ENCODE measurements around the gene ARPP21. TPM values are rescaled to one million over a fixed set of nuclear protein-coding genes. Genes with fewer than 3 reads are reported as not detected.
A peak's percentile ranks its signal among the peaks of the same experiment; 100 is the strongest.

ARPP21 gene
- total RNA-seq, 2 experiments from 2014 or later = 1.0 to 1.1 TPM

DNA sequence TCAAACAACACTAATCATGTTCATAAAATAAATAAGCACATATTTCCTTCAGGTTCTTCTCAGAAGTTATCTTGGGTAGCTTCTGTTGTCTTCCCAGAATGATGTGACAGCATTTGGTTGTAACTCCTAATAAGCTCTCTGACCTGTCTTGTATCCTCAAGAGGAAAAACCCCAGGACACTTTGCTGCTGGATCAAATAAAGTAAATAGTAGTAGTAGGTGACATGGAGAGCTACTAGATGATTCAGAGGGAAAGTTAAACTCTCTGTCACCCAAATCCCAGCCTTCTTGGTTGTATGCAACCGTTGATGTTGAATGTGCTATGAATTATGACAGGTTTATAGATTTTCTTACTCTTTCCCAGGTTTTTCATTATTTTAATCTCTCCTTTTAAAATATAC is 143.0 kb downstream of the ARPP21 start:
- Histone ChIP-seq H2AFZ (ENCODE audit: low read length) (no peak overlapping the region), H3K4me2 (ENCODE audit: low read length) (no peak overlapping the region), H3K4me3 (ENCODE audit: low read depth, low read length, poor library complexity, severe bottlenecking) (no peak overlapping the region), H3K9me2 (ENCODE audit: insufficient read depth, low read length) (no peaks in the 10 kb centered on the region), H3K79me2 (ENCODE audit: insufficient read depth, low read depth, low read length) (no peaks in the 10 kb centered on the region), H3K4me1 (ENCODE audit: insufficient read depth, low read length, poor library complexity, severe bottlenecking) (peaks cover 12% of the 10 kb centered on the region), H3K27ac (ENCODE audit: low read depth, low read length, poor library complexity, severe bottlenecking) (no peak overlapping the region), H4K20me1 (ENCODE audit: insufficient read depth, low read length) (no peaks in the 10 kb centered on the region), H3K36me3 (ENCODE audit: insufficient read depth, low read length) (no peaks in the 10 kb centered on the region), H3K9me3 (ENCODE audit: low read length) (no peaks in the 10 kb centered on the region)
- no peak for DNase-seq (ENCODE audit: low spot score)
- no peak for TF ChIP-seq EZH2phosphoT487 (IDR thresholded peaks at IDR 0.05; ENCODE audit: borderline replicate concordance, low read depth, low read length)
- TF ChIP-seq, protein P1, sequence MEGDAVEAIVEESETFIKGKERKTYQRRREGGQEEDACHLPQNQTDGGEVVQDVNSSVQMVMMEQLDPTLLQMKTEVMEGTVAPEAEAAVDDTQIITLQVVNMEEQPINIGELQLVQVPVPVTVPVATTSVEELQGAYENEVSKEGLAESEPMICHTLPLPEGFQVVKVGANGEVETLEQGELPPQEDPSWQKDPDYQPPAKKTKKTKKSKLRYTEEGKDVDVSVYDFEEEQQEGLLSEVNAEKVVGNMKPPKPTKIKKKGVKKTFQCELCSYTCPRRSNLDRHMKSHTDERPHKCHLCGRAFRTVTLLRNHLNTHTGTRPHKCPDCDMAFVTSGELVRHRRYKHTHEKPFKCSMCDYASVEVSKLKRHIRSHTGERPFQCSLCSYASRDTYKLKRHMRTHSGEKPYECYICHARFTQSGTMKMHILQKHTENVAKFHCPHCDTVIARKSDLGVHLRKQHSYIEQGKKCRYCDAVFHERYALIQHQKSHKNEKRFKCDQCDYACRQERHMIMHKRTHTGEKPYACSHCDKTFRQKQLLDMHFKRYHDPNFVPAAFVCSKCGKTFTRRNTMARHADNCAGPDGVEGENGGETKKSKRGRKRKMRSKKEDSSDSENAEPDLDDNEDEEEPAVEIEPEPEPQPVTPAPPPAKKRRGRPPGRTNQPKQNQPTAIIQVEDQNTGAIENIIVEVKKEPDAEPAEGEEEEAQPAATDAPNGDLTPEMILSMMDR (conservative IDR thresholded peaks at IDR 0.05; ENCODE audit: low read length) = no peak
- no TSS peak for BruUV-seq (replicated peaks)
- POLR2A ChIA-PET = interaction anchor here (1.6 kb wide), 1 partner anchor 10 kb away, joined by 6 read pairs; no protein-coding TSS in a partner anchor
- intact Hi-C loops (cut with micrococcal nuclease; ENCODE audit: unreplicated experiment) = no loop called here
- CTCF ChIA-PET (ENCODE audit: unreplicated experiment) = no interaction called here

DNA sequence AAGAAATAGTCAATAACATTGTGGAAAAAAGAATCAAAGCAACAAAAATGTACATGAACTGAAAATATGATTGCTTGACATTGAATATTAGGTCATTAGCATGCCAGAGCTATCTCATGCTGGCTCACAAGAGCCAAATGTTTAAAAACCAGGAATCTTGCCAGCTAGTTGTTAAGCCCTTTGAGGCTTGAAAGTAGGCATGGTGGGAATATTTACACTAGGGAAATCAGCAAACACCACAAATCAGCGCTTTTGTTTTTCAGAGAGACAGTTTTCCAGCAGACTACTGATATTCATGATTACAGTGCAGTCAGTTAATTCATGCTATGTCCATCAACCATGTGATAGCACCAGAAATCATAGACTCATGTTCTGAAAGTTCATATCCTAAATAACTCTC is 144.8 kb downstream of the ARPP21 start:
- intact Hi-C loops (cut with micrococcal nuclease; ENCODE audit: unreplicated experiment) = no loop called here
- no peaks in the 10 kb centered on the region for H3K79me2 ChIP-seq (ENCODE audit: insufficient read depth, low read depth, low read length)
- TF ChIP-seq, protein P1 (conservative IDR thresholded peaks at IDR 0.05; ENCODE audit: low read length) = no peak
- TF ChIP-seq EZH2phosphoT487 (IDR thresholded peaks at IDR 0.05; ENCODE audit: borderline replicate concordance, low read depth, low read length) = no peak
- H3K27ac ChIP-seq (ENCODE audit: low read depth, low read length, poor library complexity, severe bottlenecking) = no peak overlapping the region
- no peak overlapping the region for H2AFZ ChIP-seq (ENCODE audit: low read length)
- no peaks in the 10 kb centered on the region for H3K36me3 ChIP-seq (ENCODE audit: insufficient read depth, low read length)
- peaks cover 18% of the 10 kb centered on the region for H3K4me1 ChIP-seq (ENCODE audit: insufficient read depth, low read length, poor library complexity, severe bottlenecking)
- no peaks in the 10 kb centered on the region for H3K9me3 ChIP-seq (ENCODE audit: low read length)
- no peaks in the 10 kb centered on the region for H3K9me2 ChIP-seq (ENCODE audit: insufficient read depth, low read length)
- ChIA-PET CTCF (ENCODE audit: unreplicated experiment) (no interaction called here), POLR2A (interaction anchor here (0.5 to 1.8 kb wide), 4 partner anchors 11 to 118 kb away, joined by 3 to 4 read pairs (median 4); no protein-coding TSS in a partner anchor)
- DNase-seq (ENCODE audit: low spot score) = no peak
- BruUV-seq (replicated peaks) = no TSS peak
- H3K4me3 ChIP-seq (ENCODE audit: low read depth, low read length, poor library complexity, severe bottlenecking) = no peak overlapping the region
- no peak overlapping the region for H3K4me2 ChIP-seq (ENCODE audit: low read length)
- H4K20me1 ChIP-seq (ENCODE audit: insufficient read depth, low read length) = no peaks in the 10 kb centered on the region

DNA sequence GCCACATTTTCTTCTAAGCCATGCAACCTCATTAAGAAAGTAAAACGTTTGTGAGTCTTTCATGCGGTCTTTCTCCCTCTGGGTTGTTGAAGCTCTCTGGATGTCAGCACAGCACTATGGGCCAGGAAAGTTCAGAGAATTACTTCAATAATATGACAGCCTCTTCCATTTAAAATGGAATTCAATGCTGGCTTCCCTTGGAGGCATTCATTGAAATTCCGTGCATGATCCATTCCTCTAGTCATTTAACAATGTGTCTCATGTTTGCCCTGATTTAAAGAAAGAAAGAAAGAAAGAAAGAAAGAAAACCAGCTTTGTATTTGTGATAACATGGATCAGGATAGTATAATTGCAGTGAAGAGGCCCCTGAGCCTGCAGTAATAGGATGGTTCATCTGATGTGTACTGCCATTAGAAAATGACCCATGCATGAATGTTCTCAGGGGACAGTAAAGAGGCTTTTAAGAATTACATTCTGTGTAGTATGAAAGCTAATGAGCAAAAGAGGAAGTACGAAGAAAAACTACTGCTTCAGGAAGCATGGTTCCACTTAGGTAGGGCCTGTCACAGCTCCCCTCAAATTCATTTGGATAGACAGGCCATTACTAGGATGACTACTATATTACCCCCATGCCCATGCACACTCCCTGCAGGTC is 146.0 kb downstream of the ARPP21 start:
- peak; percentile 68 for DNase-seq (ENCODE audit: low spot score)
- ChIA-PET CTCF (ENCODE audit: unreplicated experiment) (no interaction called here), POLR2A (interaction anchor here (0.6 to 1.8 kb wide), 4 partner anchors 18 to 1261 kb away, joined by 3 to 9 read pairs (median 4); no protein-coding TSS in a partner anchor)
- Histone ChIP-seq H3K4me3 (ENCODE audit: low read depth, low read length, poor library complexity, severe bottlenecking) (no peak overlapping the region), H3K27ac (ENCODE audit: low read depth, low read length, poor library complexity, severe bottlenecking) (no peak overlapping the region), H2AFZ (ENCODE audit: low read length) (peak overlapping the region; percentile 59), H3K36me3 (ENCODE audit: insufficient read depth, low read length) (no peaks in the 10 kb centered on the region), H4K20me1 (ENCODE audit: insufficient read depth, low read length) (no peaks in the 10 kb centered on the region), H3K9me3 (ENCODE audit: low read length) (no peaks in the 10 kb centered on the region), H3K79me2 (ENCODE audit: insufficient read depth, low read depth, low read length) (no peaks in the 10 kb centered on the region), H3K4me1 (ENCODE audit: insufficient read depth, low read length, poor library complexity, severe bottlenecking) (peaks cover 20% of the 10 kb centered on the region), H3K9me2 (ENCODE audit: insufficient read depth, low read length) (no peaks in the 10 kb centered on the region), H3K4me2 (ENCODE audit: low read length) (peak overlapping the region; percentile 18)
- no TSS peak for BruUV-seq (replicated peaks)
- intact Hi-C loops (cut with micrococcal nuclease; ENCODE audit: unreplicated experiment) = no loop called here
- TF ChIP-seq, protein P1 (conservative IDR thresholded peaks at IDR 0.05; ENCODE audit: low read length) = no peak
- TF ChIP-seq EZH2phosphoT487 (IDR thresholded peaks at IDR 0.05; ENCODE audit: borderline replicate concordance, low read depth, low read length) = no peak

Data from OCI-LY7 (cell line).